Measurements from ENCODE around the gene HRNR. TPM values are rescaled to one million over a fixed set of nuclear protein-coding genes. Genes with fewer than 3 reads are reported as not detected.

The HRNR gene
- total RNA-seq, 1 experiment from 2014 or later = not detected

- no peaks in the 10 kb centered on the region for H3F3A ChIP-seq (ENCODE audit: low read length, unreplicated experiment)
- POLR2A ChIA-PET (ENCODE audit: unreplicated experiment) = no interaction called here
- no peaks in the 10 kb centered on the region for H3K27me3 ChIP-seq (ENCODE audit: low read length)
- H2AFZ ChIP-seq (ENCODE audit: low read length) = peak overlapping the region; percentile 82
- peak overlapping the region; percentile 48 for H3K9ac ChIP-seq (ENCODE audit: low read length)
- ATAC-seq = peak; percentile 56
- no peaks in the 10 kb centered on the region for H4K20me1 ChIP-seq (ENCODE audit: low read length)
- TF ChIP-seq EZH2 (IDR thresholded peaks at IDR 0.05; ENCODE audit: low read length, unreplicated experiment) = no peak
- TF ChIP-seq CTCF (conservative IDR thresholded peaks at IDR 0.05; ENCODE audit: low read depth, low read length) = peak; percentile 97
- TSS peak; percentile 74 for BruUV-seq (replicated peaks)
- DNase-seq = peak; percentile 78
- peaks cover 17% of the 10 kb centered on the region for H3K4me1 ChIP-seq (ENCODE audit: insufficient read depth, low read length)
- no peaks in the 10 kb centered on the region for H3K36me3 ChIP-seq (ENCODE audit: low read depth, low read length)
- intact Hi-C loops (cut with micrococcal nuclease) = no loop called here
- CTCF ChIA-PET = interaction anchor here (1.0 to 1.2 kb wide), 3 partner anchors 79 to 269 kb away, joined by 3 to 5 read pairs (median 4); no protein-coding TSS in a partner anchor
- H3K79me2 ChIP-seq (ENCODE audit: low read length) = no peaks in the 10 kb centered on the region
- peak overlapping the region; percentile 82 for H3K4me2 ChIP-seq (ENCODE audit: low read length)
- no peaks in the 10 kb centered on the region for H3K9me3 ChIP-seq (ENCODE audit: low read length)
- no peaks in the 10 kb centered on the region for H3K9me2 ChIP-seq (replicated peaks; ENCODE audit: low read length)
- H3K27ac ChIP-seq (ENCODE audit: low read length) = no peak overlapping the region
- peak overlapping the region; percentile 67 for H3K4me3 ChIP-seq (ENCODE audit: low read length)
Observed at GRCh38 chr1:152188673-152189591, 35.1 kb downstream of the HRNR start.

- ChIA-PET POLR2A (ENCODE audit: unreplicated experiment) (no interaction called here), CTCF (interaction anchor here (0.6 to 1.6 kb wide), 3 partner anchors 35 to 272 kb away, joined by 3 to 13 read pairs (median 5); no protein-coding TSS in a partner anchor)
- peaks cover 28% of the 10 kb centered on the region for H3K4me1 ChIP-seq (ENCODE audit: insufficient read depth, low read length)
- DNase-seq (peak; percentile 47), ATAC-seq (no peak)
- no peaks in the 10 kb centered on the region for H3K27me3 ChIP-seq (ENCODE audit: low read length)
- H3F3A ChIP-seq (ENCODE audit: low read length, unreplicated experiment) = no peaks in the 10 kb centered on the region
- H4K20me1 ChIP-seq (ENCODE audit: low read length) = no peaks in the 10 kb centered on the region
- no TSS peak for BruUV-seq (replicated peaks)
- H3K9me2 ChIP-seq (replicated peaks; ENCODE audit: low read length) = no peaks in the 10 kb centered on the region
- intact Hi-C loops (cut with micrococcal nuclease) = no loop called here
- H3K9me3 ChIP-seq (ENCODE audit: low read length) = no peaks in the 10 kb centered on the region
- no peak overlapping the region for H3K4me2 ChIP-seq (ENCODE audit: low read length)
- no peak overlapping the region for H3K9ac ChIP-seq (ENCODE audit: low read length)
- no peak overlapping the region for H2AFZ ChIP-seq (ENCODE audit: low read length)
- H3K4me3 ChIP-seq (ENCODE audit: low read length) = no peak overlapping the region
- no peak overlapping the region for H3K27ac ChIP-seq (ENCODE audit: low read length)
- H3K79me2 ChIP-seq (ENCODE audit: low read length) = no peaks in the 10 kb centered on the region
- no peaks in the 10 kb centered on the region for H3K36me3 ChIP-seq (ENCODE audit: low read depth, low read length)
- TF ChIP-seq EZH2phosphoT487 (IDR thresholded peaks at IDR 0.05; ENCODE audit: borderline replicate concordance, low read length) (no peak), EZH2 (IDR thresholded peaks at IDR 0.05; ENCODE audit: low read length, unreplicated experiment) (no peak), CTCF (conservative IDR thresholded peaks at IDR 0.05; ENCODE audit: low read depth, low read length) (no peak)
Observed at GRCh38 chr1:152186556-152187285, 37.3 kb downstream of the HRNR start.

Measured in PC-3 (cell line).